HG03378 (cell line): ENCODE data around the gene CPA4.
"Not testable (repeated sequence)": the region's sequence is repeated elsewhere in the genome, so short reads cannot be mapped to it uniquely, and the experiment has no call there.

Experiments used
- ATAC-seq: cut with Tn5 transposase; IDR thresholded peaks from one replicate; pipeline ENCODE4 v1.9.1; 2021; ENCODE audit warnings: mild to moderate bottlenecking, moderate library complexity; ENCODE audit not compliant: unreplicated experiment

CPA4 gene

GRCh38 chr7:130299866-130300265 is 6.9 kb downstream of the CPA4 start:
- ATAC-seq: no peak

GRCh38 chr7:130301501-130302020 is 8.6 kb downstream of the CPA4 start:
- ATAC-seq: no peak

GRCh38 chr7:130302649-130303048 is 9.7 kb downstream of the CPA4 start:
- no peak for ATAC-seq

DNA sequence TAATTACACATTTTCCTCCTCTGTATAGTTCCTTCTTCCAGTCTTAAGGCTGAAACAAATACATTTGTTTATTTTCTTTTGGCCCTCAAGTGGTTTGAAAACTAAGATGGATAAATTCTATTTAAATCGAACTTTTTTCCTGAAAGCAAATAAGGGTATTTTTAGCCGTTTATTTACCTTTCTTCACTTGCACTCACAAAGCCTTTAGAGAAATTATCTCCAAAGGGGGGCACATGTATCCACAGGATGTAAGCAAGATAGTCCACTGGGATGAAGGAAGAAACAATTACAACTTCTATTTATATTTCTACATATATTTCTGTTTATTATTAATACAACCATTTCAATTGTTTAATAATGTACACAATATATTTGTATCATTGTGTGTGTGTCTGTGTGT is 10.2 kb downstream of the CPA4 start:
- no peak for ATAC-seq

- ATAC-seq: no peak
These were observed 10.6 kb downstream of the CPA4 start for GRCh38 chr7:130303551-130303950.

GRCh38 chr7:130303982-130304381 is 11.0 kb downstream of the CPA4 start:
- ATAC-seq: no peak

DNA sequence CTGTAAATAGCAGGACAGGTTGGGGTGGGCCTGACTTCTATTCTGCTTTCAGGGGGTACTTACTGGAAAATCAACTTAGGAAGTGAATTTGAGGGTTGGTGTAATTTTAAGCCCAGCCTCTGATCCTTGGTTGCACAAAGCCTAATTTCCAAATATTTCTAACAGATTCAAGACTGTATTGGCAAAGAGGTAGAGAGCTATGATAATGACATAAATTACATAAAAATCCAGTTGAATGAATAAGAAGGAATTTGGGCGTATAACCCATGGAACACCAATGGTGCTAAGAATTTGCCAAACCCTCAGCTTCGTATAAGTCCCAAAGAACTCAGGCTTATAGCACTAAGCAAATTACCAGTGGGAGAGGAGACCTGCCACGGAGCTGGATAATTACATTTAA is 11.9 kb downstream of the CPA4 start:
- no peak for ATAC-seq

DNA sequence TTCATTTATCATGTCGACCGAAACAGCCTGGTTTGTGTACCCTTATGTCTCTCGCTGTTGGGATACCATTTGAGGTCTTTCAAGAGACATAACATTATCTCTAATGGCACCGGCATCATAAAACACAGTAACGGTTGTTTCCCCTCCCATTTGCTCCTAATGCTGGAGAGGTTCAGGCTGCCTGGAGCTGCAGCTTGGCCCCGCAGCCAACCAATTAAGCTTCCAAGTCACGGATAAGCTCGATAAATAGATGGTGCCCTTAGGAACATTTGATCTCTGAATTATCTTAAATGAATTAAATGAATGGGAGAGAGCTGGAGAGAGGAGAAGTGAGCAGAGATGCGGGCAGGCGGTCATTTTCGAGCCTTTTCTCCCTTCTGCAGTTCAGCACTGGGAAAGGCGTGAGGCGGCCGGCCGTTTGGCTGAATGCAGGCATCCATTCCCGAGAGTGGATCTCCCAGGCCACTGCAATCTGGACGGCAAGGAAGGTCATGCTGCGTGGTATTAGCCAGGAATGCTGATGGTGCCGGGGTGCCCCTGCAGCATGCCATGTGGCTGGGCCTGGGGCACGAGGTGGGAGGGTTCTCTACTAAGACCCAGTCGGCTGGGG is 12.6 kb downstream of the CPA4 start:
- ATAC-seq: no peak

- ATAC-seq: no peak
These were observed 17.0 kb downstream of the CPA4 start for GRCh38 chr7:130309986-130310385.

DNA sequence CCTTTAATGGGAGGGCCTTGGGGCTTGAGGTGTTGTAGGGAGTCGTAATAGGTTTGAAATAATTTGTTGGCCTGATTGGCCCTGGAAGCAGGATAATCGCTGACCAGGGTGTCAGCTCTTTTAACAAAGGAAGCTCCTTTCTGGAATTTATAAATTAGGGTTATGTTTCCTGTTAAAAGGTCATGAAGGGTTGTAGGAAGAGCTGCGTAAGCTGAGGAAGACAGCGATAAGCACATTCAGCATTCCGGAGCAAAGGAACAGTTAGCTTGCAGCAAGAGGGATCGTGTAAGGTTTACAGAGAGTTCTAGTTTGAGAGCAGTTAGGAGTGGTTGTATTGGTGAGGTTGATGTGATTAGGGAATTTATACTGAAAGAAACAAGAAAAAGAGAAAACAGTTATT is 21.3 kb downstream of the CPA4 start:
- ATAC-seq: no peak

- ATAC-seq: no peak
These were observed 26.6 kb downstream of the CPA4 start for GRCh38 chr7:130319541-130319940.

- ATAC-seq: not testable (repeated sequence)
These were observed 28.7 kb downstream of the CPA4 start for GRCh38 chr7:130321542-130322229.

DNA sequence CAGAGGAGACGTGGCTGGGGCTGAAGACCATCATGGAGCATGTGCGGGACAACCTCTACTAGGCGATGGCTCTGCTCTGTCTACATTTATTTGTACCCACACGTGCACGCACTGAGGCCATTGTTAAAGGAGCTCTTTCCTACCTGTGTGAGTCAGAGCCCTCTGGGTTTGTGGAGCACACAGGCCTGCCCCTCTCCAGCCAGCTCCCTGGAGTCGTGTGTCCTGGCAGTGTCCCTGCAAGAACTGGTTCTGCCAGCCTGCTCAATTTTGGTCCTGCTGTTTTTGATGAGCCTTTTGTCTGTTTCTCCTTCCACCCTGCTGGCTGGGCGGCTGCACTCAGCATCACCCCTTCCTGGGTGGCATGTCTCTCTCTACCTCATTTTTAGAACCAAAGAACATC is 29.7 kb downstream of the CPA4 start:
- no peak for ATAC-seq

- no peak for ATAC-seq
These were observed 31.5 kb downstream of the CPA4 start for GRCh38 chr7:130324306-130324943.

DNA sequence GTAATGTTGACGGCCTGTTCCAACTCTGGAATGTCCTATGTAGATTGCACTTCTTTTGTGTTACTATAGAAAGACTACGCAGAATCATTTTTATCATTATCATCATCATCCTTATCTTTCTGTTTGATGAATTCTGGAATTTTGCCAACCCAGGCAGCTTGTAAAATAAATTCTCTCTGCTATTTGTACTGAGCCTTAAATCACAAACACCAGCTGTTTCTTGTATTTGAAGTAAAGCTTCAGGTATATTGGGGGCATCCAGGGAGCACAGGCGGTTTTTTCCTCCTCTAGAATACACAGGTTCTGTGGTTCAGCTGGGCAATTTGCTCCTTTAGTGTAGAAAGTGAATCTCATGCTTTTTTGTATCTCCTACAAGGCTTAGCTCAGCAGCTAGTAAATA is 36.7 kb downstream of the CPA4 start:
- no peak for ATAC-seq

- ATAC-seq: no peak
These were observed 39.5 kb downstream of the CPA4 start for GRCh38 chr7:130332259-130333053.

- no peak for ATAC-seq
These were observed 40.9 kb downstream of the CPA4 start for GRCh38 chr7:130333832-130334231.

DNA sequence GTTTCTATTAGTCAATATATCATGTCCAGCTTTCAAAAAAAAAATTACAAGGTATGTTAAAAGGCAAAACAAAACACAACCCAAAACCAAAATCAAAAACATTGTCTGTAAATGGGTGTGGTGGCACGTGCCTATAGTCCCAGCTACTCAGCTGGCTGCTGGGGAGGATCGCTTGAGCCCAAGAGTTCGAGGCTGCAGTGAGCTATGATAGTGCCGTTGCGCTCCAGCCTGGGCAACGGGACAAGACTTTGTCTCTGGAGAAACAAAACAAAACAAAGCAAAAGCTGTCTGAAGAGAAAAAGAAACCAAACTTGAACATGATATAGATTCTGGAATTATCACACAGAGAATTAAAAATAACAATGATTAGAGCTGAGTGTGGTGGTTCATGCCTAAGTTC is 41.3 kb downstream of the CPA4 start:
- ATAC-seq: no peak

DNA sequence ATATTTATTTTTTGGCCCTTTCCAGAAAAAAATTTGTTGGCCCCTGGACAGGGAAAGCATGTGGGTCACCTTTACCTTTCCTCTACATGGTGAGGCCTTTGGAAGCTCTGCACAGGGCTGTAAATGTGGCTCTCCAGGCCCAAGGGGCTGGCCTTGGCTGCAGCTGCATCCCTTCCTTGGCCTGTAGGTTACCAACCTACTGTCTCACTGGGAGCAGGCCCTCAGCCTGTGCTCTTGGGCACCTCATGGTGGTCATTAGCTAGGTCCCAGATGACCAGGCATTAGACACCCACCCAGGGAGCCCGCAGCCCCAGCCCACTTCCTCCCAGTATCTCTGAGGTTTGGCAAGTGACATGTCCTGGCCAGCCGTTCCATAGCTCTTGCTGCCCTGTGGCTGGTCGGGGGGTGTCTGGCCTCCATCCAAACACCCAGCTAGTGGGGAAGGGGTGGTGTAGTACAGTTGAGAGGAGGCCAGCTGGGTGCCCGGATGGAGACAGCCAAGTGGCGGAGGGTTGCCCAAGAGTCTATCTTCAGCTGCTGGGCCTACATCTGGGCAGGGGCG is 44.5 kb downstream of the CPA4 start:
- no peak for ATAC-seq

DNA sequence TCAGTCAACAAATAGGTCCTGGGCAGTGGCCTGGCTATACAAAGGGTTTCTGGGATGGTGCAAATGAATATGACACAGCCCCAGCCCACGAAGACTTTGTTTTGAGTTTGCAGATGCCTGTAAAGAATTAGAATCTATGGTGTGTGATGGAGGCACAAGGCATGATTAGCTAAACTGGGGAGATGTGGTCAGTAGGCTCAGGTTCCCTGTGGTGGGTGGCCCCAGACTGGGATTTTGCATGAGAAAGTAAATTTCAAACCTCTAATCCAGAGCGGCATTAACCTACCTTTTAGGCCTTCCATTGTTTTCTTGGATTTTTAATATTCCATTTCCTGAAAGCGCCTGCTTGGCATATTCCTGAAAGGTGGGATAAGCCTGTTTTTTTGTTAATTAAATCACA is 45.3 kb downstream of the CPA4 start:
- ATAC-seq: no peak

- ATAC-seq: no peak
These were observed 48.9 kb downstream of the CPA4 start for GRCh38 chr7:130341882-130342281.
